HFFc6 (cell line): Measurements from ENCODE around the gene SNX11. TPM values are rescaled to one million over a fixed set of nuclear protein-coding genes. Genes with fewer than 3 reads are reported as not detected.

Experiments used
- DNase-seq: peaks from one replicate; pipeline ENCODE4 v3.0.0-alpha.2; 2018
- H3K27ac Mint-ChIP-seq: 2 replicates; pipeline ENCODE4 v1.8.0; 2020; ENCODE audit warnings: mild to moderate bottlenecking, mixed read lengths
- H3K27me3 Mint-ChIP-seq: 2 replicates; pipeline ENCODE4 v1.8.0; 2021; ENCODE audit warnings: mild to moderate bottlenecking, moderate library complexity, mixed read lengths; ENCODE audit not compliant: insufficient read depth
- H3K36me3 Mint-ChIP-seq: 2 replicates; pipeline ENCODE4 v1.8.0; 2021; ENCODE audit warnings: low read depth, mixed read lengths
- H3K4me1 Mint-ChIP-seq: 2 replicates; pipeline ENCODE4 v1.8.0; 2020; ENCODE audit warnings: low read depth, mixed read lengths
- H3K4me3 Mint-ChIP-seq: 2 replicates; pipeline ENCODE4 v1.8.0; 2020; ENCODE audit warnings: mild to moderate bottlenecking, moderate library complexity, mixed read lengths
- H3K9me3 Mint-ChIP-seq: 2 replicates; pipeline ENCODE4 v1.8.0; 2020; ENCODE audit warnings: mild to moderate bottlenecking, mixed read lengths
- total RNA-seq, 6 experiments: library from RNA; stranded (reverse); fragmentation: NEBNext Ultra II Directional; extraction: Animal tissue kit (Norgen Biotek cat#: 25700); gene quantifications; 2 replicates in 1 of 6; 3 replicates in 5 of 6; pipeline ENCODE4 v1.2.3, GENCODE V29; 2021
- TF ChIP-seq, protein P1 (sequence below): fragments of 200-600 bp; sonication (generic); IDR thresholded peaks from 2 replicates; pipeline ENCODE4 v1.5.0; 2021; ENCODE audit warnings: antibody characterized with exemption, mild to moderate bottlenecking

Gene SNX11
- total RNA-seq, 6 experiments from 2014 or later: 16.5 to 21.9 (median 19.6) TPM

- H3K4me1 Mint-ChIP-seq: no peaks in the 10 kb centered on the region
- TF ChIP-seq, protein P1, sequence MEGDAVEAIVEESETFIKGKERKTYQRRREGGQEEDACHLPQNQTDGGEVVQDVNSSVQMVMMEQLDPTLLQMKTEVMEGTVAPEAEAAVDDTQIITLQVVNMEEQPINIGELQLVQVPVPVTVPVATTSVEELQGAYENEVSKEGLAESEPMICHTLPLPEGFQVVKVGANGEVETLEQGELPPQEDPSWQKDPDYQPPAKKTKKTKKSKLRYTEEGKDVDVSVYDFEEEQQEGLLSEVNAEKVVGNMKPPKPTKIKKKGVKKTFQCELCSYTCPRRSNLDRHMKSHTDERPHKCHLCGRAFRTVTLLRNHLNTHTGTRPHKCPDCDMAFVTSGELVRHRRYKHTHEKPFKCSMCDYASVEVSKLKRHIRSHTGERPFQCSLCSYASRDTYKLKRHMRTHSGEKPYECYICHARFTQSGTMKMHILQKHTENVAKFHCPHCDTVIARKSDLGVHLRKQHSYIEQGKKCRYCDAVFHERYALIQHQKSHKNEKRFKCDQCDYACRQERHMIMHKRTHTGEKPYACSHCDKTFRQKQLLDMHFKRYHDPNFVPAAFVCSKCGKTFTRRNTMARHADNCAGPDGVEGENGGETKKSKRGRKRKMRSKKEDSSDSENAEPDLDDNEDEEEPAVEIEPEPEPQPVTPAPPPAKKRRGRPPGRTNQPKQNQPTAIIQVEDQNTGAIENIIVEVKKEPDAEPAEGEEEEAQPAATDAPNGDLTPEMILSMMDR: no peak
- no peaks in the 10 kb centered on the region for H3K36me3 Mint-ChIP-seq
- H3K27me3 Mint-ChIP-seq: peaks cover 51% of the 10 kb centered on the region
- no peak overlapping the region for H3K27ac Mint-ChIP-seq
- H3K9me3 Mint-ChIP-seq: no peaks in the 10 kb centered on the region
- DNase-seq: no peak
- no peak overlapping the region for H3K4me3 Mint-ChIP-seq
These were observed 40.6 kb downstream of the SNX11 start for GRCh38 chr17:48148029-48148770.

- no peaks in the 10 kb centered on the region for H3K4me1 Mint-ChIP-seq
These were observed 41.6 kb downstream of the SNX11 start for GRCh38 chr17:48148854-48149786.

GRCh38 chr17:48149787-48150463, 42.4 kb downstream of the SNX11 start:
- no peaks in the 10 kb centered on the region for H3K4me1 Mint-ChIP-seq

More at GRCh38 chr17:48148854-48149786, 41.6 kb downstream of the SNX11 start:
- no peak overlapping the region for H3K4me3 Mint-ChIP-seq
- no peaks in the 10 kb centered on the region for H3K36me3 Mint-ChIP-seq
- H3K27ac Mint-ChIP-seq: no peak overlapping the region
- H3K27me3 Mint-ChIP-seq: peaks cover 46% of the 10 kb centered on the region
- no peaks in the 10 kb centered on the region for H3K9me3 Mint-ChIP-seq
- TF ChIP-seq, protein P1: no peak
- no peak for DNase-seq

GRCh38 chr17:48150597-48151001, 43.0 kb downstream of the SNX11 start:
- peaks cover 39% of the 10 kb centered on the region for H3K27me3 Mint-ChIP-seq
- H3K4me3 Mint-ChIP-seq: no peak overlapping the region
- no peak for DNase-seq
- no peaks in the 10 kb centered on the region for H3K9me3 Mint-ChIP-seq
- TF ChIP-seq, protein P1: no peak
- no peaks in the 10 kb centered on the region for H3K4me1 Mint-ChIP-seq
- H3K27ac Mint-ChIP-seq: no peak overlapping the region
- H3K36me3 Mint-ChIP-seq: no peaks in the 10 kb centered on the region

More at GRCh38 chr17:48149787-48150463, 42.4 kb downstream of the SNX11 start:
- Mint-ChIP-seq H3K9me3 (no peaks in the 10 kb centered on the region), H3K4me3 (no peak overlapping the region), H3K36me3 (no peaks in the 10 kb centered on the region), H3K27me3 (peaks cover 44% of the 10 kb centered on the region), H3K27ac (no peak overlapping the region)
- TF ChIP-seq, protein P1: no peak
- no peak for DNase-seq

GRCh38 chr17:48151220-48151619, 43.7 kb downstream of the SNX11 start:
- Mint-ChIP-seq H3K36me3 (no peaks in the 10 kb centered on the region), H3K4me1 (no peaks in the 10 kb centered on the region), H3K27ac (no peak overlapping the region), H3K27me3 (peaks cover 38% of the 10 kb centered on the region), H3K4me3 (no peak overlapping the region), H3K9me3 (no peaks in the 10 kb centered on the region)
- TF ChIP-seq, protein P1: no peak
- no peak for DNase-seq
